ENCODE data around the gene PNLIPRP1.

Gene PNLIPRP1

GRCh38 chr10:116633216-116633600 lies 42.4 kb downstream of the PNLIPRP1 start:
- DNase-seq = no peak

GRCh38 chr10:116634126-116634975 lies 43.6 kb downstream of the PNLIPRP1 start:
- DNase-seq = no peak

GRCh38 chr10:116636385-116636784 lies 45.6 kb downstream of the PNLIPRP1 start:
- DNase-seq = no peak

- no peak for DNase-seq
These were observed 46.2 kb downstream of the PNLIPRP1 start for GRCh38 chr10:116636976-116637375.

DNA sequence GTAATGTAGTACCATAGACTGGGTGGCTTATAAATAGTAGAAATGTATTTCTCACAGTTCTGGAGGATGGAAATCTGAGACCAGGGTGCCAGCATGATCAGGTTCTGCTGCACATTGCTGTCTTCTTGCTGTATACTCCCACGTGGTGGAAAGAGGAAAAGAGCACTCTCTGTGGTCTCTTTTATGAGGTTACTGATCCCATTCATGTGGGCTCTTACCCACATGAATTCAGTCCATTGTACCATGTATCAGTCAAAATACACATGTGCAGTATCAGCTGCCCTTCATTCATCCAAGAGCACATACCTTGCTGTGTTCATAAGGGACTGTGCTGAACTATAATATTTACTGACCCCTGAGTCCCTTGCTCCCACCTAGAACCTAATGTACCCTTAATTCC lies 47.1 kb downstream of the PNLIPRP1 start:
- no peak for DNase-seq

- no peak for DNase-seq
These were observed 55.7 kb downstream of the PNLIPRP1 start for GRCh38 chr10:116646502-116646901.

DNA sequence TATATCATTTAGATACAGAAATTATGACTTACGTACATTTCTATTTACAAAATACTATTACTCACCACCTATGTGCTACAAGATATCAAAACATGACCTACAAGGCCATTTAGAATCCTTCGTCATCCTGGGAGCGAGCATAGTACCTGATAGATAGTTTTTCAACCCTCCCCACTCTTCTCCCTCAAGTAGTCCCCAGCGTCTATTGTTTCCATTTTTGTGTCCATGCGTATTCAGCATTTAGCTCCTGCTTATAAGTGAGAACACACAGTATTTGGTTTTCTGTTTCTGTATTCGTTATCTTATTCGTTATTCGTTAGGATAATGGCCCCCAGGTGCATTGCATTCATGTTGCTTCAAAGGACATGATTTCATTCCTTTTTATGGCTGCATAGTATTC lies 58.1 kb downstream of the PNLIPRP1 start:
- no peak for DNase-seq

DNA sequence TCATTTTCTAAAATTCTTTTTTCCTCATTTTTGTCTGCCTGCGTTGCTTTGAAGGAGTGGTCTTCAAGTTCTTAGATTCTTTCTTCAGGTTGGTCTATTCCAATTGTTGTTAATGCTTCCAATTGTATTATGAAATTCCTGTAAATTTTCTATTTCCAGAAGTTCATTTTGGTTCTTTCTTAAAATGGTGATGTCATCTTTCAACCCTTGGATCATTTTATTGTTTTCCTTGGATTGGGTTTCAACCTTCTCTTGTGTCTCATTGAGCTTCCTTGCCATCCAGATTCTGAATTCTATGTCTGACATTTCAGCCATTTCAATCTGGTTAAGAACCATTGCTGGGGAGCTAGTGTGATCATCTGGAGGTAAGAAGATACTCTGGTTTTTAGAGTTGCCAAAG lies 63.1 kb downstream of the PNLIPRP1 start:
- DNase-seq = no peak

DNA sequence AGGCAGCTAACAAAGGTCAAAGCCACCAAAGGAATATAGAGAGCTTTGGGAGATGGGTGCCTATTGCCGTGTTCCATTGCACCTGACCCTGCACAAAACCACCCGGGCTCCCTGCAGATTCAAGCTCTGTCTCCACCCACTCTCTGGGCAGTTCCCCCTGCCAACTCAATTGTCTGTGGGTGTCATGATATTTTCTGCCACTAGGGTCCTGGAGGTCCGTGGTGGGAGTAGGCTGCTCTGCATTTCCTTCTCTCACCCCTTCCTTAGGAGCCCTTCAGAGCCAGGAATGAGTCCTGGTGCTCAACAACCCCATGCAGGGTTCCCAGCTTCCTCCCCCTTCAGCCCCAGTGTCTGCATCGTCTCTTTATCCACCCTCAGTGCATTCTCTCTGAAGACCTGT lies 64.1 kb downstream of the PNLIPRP1 start:
- DNase-seq = no peak

DNA sequence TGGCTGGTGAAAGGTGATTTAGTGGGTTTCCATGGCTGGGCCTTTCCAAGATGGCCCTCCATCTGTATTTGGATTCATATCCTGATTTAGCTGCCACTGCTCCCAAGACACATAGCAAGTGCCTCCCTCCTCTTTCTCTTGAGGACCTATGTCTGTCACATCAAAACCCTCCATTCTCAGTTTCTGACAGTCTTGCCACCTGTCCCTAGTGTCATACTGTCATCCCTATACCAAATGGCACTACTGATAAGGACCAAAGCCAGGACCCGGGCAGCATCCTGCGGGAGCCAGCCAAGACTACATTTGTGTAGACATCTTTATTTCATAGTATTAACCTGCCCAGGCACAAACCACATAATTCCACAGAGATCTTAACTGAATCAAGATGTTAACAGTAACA lies 64.8 kb downstream of the PNLIPRP1 start:
- no peak for DNase-seq

GRCh38 chr10:116656044-116656443 lies 65.3 kb downstream of the PNLIPRP1 start:
- DNase-seq = no peak

DNA sequence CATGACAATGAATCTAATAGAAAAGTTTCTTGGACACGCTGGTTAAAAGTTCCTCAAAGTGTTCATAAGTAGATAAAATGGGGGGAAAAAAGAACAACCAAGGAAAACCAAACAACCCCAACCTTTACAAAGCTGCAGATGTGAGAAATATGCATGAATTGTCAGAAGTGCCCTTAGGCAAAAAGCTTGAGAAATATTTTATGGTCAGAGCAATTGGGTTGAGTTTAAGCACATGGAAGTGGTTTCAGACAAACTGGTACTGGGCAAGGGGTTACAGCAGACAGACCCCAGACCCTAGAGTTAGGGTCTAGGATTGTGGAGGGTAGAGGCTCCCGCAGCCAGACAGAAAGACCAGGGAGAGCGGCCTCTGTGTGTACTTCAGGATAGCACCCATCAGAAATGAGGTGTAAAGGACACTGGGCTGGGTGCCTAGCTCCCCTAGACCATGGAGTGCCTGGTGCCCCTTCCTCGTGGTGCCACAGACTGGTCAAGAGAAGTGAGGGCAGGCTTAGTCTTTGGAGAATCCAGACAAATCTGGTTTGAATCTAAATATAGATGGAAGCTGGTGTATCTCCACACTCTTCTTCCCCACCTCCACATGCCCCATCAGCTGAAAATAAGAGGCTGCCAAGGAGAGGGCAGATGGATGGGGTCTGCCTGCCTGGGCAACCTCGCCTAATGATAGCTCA lies 67.2 kb downstream of the PNLIPRP1 start:
- no peak for DNase-seq

Data from activated naive CD4-positive, alpha-beta T cell treated with Interleukin-2 at 50 U/mL for 16 hours (primary cell).